HG03439 (cell line): ENCODE results near the gene COMMD3.

Experiments
- ATAC-seq: cut with Tn5 transposase; IDR thresholded peaks from one replicate; pipeline ENCODE4 v1.9.1; 2021; ENCODE audit warnings: mild to moderate bottlenecking, moderate library complexity; ENCODE audit not compliant: unreplicated experiment

COMMD3 gene

DNA sequence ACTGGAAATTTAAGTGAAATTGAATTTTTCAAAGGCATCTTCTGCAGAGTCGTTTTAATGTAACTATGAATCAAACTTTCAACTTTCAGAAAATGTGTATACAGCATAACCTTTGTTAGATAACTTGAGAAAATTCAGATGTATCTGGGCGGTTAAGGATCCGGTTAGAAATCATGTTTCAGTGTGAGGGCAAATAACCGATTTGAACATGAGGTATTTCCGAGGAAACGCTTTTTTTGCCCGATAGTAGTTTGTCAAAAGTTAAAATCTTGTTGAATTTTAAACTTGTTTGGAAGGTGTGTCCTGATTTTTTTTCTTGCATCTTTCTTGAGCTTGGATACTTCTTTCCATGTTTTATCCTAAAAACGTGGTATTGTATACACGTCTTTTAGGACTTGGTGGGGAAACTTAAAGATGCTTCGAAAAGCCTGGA is 3.4 kb downstream of the COMMD3 start:
- no peak for ATAC-seq

DNA sequence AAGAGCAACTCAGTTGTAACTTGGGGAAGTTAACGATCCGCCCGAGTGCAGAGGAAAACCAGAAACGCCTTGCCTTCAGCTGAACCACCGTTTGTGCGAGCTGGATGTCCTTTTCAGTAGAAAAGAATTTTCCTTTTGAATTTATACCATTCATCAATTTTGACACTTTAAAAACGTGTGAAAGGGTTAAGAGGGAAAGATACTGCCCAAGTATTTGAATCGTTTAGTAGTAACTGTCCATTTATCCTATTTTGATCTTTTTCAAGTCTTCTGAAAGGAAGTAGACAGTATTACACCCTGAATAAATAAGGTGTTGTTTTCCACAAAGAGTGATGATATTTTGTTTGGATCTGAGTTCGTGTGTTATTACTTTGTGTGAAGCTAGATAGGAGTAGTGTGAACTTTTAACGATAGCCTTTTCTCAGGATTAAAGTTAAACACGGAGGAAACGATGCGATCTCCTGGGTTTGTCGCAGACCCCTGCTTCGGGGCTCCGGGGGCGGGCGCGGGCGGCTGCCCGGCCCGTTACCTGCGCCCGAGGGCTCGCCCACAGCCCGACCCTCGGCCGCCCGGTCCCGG is 3.9 kb downstream of the COMMD3 start:
- no peak for ATAC-seq

DNA sequence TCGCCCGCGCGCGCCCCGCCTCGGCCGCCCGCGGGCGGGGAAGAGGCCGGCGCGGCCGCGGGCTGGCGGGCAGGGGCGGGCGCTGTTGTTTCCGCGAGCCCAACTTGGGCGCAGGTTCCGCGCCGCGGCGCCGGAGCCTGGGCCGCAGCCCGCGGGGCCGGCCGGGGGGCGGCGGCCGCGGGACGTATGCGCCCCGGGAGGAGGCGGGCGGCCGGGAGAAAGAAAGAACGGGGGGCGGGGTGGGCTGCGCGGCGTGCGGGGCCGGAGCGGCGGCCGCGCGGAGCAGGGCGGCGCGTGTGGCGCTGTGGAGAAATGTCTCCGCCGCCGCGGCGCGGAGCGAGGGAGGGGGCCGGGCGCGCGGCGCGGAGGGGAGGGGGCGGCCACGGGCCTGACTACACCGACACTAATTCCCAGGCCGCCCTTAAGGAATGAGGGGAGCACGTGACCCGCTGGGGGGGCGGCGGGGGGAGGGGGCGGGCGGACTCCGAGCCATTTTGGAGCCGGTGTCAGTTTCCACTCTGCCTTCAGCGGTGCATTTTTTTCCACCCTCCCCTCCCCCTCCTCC is 4.5 kb downstream of the COMMD3 start, which contains the start of gene BMI1:
Gene BMI1 (plus strand): TSS at position 509 of the 565 bp plus-strand sequence. CDS start 5,351 bp downstream, outside the sequence.
- peak; percentile 12 for ATAC-seq

DNA sequence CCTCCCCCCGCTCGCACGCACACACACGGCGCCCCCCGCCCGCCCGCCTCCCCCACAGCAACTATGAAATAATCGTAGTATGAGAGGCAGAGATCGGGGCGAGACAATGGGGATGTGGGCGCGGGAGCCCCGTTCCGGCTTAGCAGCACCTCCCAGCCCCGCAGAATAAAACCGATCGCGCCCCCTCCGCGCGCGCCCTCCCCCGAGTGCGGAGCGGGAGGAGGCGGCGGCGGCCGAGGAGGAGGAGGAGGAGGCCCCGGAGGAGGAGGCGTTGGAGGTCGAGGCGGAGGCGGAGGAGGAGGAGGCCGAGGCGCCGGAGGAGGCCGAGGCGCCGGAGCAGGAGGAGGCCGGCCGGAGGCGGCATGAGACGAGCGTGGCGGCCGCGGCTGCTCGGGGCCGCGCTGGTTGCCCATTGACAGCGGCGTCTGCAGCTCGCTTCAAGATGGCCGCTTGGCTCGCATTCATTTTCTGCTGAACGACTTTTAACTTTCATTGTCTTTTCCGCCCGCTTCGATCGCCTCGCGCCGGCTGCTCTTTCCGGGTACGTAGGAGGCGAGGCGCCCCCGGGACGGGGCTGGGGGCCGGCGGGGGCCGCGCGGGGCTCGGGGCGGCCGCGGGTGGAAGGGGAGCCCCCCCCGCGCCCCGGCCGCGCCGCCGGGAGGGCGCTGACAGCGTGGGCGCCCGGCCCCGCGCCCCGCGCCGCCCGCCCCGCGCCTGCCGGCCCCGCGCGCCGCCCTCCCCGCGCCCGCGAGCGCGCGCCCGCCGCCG is 5.2 kb downstream of the COMMD3 start:
- ATAC-seq: no peak

DNA sequence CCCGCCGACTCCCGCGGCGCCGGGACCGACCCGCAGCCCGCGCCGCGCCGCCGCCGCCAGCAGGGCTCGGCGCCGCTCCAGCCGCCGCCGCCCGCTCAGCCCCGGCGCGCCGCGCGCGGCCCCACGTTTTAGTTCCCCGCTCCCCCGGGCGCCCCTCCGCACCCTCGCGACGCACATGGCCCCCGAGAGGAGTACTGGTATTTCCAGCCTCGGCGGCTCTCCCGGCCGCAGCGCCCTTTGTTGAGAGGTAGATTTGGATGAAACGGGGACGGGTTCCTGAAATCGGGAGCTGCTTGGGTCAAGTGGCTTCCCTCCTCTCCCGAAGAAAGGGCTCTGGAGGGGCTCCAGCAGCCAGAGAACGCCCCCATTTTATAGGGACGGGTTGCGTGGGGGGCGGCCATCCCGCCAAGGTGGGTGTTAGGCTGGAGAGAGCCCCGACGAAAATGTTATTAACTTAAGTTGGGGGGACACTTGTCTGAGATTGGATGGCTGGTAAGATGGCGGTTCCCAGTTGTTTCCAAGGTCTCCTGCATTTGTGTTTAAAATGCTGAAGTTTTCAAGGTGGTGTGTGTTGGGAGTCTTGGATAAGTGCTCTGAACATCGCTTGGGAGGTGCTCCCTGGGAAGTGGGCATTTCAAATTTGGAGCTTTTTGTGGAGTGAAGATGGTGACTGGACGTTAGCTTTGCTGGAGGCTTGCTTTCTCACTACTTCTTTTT is 5.9 kb downstream of the COMMD3 start:
- no peak for ATAC-seq

DNA sequence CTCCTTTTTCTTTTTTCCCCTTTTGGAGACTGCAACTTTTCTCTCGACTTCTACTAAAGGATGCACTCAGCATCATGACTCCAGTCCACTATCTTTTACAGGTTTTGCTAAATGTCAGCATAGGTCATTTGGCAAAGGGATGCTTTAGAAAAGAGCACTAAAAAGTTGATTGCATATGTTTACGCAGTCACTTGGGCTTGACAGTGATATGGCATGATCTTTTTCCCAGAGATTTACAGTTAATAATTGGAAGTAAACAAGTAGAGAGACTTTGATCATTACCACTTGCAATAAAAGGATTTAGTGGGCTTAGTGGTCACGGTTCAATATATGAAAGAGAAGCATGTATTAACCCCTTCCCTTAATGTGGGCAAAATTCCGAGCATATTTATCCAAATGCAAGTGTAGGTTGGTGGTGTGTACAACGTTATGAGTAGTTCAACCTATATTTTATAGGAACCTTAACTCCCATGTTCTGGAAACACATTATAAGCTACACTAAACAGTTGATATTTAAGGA is 6.5 kb downstream of the COMMD3 start:
- ATAC-seq: no peak

DNA sequence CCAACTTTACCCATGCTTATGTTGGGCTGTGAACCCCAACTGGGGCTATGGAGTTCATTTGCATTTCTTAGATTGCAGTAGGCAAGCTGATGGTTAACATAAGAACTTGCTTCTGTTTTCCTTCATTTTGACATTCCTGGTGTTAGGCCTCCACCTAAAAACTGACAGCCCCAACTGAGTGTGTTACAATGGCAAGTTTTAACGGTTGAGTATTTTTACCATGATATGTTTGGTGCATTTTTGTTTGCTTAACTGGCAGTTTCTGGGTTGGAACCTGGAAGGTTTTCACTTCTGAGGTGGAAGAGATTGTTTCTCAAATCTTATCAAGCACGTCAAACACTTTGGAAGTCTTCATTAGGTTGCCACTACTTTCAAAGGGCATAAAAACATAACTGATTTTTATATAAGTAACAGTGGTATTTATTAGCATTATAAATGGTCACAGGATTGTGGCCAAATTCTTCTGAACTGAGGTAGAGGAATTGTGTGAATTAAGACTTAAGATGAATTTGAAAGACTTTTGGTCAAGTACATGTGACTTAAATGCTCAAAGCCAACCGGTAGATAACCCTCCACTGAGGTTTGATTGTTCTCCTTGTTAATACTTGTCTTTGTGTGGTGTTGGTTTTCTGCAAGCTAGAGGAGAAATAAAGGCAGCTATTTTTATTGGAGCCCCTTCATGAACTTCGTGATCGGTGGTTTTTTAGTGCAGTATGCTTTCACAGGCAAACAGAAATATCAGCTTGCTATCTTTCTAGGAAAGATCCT is 7.5 kb downstream of the COMMD3 start:
- ATAC-seq: no peak

DNA sequence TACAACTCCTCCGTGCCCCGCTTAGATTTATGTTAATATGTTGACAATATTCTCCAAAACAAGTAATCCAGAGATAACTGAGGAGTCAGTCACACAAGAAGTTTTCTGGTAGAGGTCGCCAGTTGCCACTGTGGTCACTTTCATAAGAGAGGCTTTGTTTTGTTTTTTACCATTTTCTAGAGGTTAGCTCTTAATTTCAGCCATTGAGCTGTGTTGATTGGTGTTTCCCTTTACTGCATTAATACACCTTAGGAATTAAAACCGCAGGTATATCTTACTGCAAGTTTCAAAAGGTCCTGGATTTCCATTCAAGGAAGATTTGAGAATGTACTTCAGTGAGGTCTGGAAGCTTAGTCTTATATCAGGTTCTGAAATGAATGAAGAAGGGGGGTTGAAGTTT is 8.2 kb downstream of the COMMD3 start:
- no peak for ATAC-seq

DNA sequence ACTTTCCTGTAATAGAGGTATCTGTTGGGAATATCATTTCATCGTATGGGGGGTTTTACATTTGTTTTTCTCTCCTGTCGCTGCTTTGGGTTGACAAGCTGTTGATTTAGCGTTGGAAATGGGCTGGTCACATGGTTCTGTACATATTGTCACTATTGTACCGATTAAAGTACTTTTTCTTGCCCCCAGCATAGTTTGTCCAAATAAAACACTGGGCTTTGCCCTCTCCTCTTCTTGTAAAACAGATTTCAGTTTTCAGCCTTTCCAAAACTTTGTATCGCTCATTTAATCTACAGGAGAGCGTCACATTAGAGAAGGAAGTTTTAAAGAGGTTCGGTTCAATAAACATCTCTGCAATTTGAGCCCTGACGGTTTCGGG is 8.7 kb downstream of the COMMD3 start:
- no peak for ATAC-seq

DNA sequence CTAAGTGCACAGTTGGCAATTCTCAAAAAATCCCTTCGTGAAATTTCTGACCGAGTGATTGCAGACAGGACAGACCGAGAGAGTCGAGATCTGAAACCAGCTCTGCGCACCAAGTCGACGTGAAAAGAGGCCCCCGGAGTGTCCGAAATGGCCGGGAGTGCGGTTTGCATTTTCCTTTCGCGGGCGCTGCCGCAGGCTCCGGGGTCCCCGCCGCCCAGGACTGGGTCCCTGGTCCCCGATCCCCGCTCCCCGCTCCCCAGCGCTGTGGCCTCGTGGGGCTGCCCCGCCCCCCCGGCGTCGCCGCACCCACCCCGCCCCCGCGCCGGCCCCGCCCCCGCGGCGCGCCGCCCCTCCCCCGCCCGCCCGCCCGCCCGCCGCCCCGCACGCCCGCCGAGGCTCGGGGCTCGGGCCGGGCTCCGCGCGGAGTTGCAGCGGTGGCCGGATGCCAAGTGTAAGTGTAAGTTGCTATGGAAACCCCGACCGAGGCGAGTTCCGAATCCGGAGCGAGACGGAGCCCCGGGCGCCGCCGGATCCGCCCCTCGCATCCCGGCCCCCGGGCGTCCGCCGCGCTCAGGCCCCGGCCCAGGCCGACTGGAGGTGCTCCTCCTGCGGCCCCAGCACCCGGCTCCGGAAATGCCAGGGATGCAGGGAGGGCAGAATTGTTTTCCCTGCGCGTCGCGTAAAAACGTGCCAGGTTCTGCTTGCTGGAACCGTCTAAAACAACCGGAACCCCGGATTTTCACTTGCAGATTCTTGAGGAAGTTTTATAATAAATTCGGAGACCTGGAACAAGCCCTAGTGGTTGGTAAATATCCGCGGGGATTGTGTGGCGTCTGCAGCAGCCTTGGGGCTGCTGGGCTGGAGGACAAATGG is 9.3 kb downstream of the COMMD3 start:
- peak; percentile 50 for ATAC-seq

DNA sequence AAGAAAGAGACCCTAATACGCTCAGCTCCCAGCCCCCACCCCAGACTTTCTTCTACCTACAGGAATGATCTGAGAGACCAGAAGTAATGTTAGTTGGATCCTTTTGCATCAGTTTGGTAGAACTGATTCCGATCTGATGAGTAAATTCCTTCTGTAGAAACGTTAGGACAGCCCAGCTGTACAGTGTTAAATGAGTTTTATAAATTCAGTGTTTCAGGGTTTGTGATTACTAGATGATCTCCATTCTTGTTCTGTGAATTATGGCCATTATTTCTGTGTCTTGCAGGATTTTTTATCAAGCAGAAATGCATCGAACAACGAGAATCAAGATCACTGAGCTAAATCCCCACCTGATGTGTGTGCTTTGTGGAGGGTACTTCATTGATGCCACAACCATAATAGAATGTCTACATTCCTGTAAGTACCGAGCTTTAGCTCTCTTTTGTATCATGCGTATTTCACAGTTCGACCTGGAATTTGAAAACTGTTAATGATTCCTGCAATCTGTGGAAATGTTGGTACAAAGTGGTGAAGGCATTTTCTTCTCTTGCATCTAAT is 10.0 kb downstream of the COMMD3 start:
- ATAC-seq: no peak

DNA sequence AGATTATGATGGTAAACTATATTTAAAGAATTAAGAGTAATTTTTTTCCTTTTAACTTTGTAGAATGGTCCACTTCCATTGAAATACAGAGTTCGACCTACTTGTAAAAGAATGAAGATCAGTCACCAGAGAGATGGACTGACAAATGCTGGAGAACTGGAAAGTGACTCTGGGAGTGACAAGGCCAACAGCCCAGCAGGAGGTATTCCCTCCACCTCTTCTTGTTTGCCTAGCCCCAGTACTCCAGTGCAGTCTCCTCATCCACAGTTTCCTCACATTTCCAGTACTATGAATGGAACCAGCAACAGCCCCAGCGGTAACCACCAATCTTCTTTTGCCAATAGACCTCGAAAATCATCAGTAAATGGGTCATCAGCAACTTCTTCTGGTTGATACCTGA is 13.0 kb downstream of the COMMD3 start:
- ATAC-seq: no peak

DNA sequence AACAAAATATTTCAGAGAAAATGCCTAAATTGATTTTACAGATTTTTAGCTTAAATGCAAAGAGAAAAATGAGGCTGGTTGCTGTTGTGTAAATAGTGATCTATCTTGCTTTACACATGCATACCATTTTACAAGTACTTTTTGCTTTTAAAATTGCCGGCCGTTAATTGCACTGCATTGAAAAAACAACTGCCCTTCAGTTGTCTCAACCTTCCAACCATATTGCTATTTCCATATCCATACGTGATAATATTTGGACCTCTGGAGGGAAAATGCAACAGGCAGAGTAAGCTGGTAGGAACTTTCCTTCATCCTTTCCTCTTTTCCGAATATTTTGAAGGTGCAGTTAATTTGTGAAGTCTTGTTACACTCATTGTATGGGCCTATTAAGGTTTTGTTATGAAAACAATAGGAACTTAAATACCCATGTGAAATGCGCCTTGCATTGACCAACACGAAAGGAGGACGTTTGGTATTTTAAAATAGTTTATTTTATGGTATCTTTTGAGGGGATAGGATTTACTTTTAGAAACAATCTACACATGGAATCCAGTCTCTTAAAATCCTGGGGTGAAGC is 16.0 kb downstream of the COMMD3 start:
- no peak for ATAC-seq

DNA sequence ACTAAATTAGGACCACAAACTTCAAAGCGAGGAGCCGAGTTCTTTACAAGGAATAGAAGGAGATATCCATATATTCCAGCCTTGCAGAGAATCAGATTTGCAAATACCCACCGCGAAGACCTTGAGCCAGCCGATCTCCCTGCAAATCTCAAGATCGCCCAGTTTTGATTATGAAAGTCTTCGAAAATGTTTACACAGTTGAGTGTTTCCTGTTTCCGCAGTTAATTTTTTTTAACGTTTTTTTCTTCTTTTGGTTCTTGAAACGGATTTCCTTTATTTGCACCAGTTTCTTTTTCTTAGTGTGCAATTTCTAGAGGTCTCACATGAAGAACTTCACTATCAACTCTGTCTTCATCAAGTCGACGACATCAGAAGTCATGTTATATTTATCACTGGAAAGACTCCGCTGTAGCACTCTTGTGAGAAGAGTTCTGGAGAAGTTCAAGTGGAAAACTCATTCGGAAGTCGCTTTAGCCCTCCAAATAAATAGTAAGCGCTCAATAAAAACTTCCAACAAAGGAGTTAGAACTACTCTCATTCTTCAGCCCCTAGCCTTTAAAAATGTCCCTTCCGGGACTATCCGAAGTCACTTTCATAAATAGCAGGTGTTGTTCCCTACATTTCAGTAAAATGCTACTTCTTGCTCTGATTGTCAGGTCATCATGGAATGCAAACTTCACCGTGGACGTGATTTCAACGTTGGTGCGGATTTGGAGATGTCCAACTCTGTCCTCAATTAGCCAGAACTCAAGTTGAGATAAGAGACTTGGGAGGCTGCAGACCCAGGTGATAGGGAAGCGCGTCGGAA is 17.2 kb downstream of the COMMD3 start:
- no peak for ATAC-seq

DNA sequence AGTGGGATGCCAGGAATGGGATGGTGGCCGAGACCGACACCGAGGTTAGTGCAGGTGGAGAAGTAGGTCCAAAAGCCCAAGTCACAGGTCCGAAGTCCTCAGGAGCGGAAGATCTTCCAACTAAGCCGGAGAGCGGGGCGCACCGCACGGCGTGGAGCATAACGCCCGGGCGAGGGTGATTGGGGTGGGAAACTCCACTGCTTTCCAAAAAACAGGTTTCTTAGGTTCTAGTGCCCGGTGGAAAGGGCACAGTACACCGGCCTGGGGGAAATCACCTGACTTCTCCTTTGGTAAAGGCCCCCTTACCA is 17.7 kb downstream of the COMMD3 start:
- no peak for ATAC-seq

DNA sequence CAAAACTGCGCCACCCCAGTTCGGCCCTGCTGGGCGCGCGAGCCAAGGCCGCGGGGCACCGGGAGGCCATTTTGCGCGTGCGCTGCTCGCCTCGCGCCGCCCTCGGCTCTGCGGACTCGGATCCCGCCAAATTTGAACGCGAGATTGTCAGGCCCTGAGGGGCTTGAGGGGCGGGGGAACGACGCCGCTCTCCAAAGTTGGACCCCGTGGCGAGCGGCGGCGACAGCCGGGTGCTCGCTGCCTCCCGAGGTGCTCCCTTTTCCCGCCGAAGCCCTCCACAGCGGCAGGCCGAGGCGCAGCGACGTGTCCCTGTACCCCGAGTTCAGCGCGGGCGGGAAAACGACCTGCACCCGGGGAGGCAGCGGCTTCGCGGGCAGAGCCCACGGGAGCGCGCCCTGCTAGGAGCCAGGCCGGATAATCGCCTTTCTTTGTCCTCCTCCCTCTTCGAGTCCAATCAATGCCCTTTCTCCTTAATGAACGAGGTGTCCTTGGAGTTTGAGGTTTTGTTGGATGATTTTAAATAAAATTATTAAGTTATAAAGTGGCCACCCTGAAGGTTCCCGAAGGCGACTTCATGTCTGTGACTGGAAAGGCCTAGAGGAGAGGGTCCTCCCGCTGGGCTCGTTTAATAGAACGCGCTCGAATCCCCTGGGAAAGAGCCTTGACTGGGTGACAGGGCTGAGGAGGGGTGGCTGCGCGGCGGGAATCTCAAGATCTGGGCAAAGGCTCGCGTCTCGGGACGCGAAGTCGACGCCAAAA is 18.4 kb downstream of the COMMD3 start:
- ATAC-seq: no peak

DNA sequence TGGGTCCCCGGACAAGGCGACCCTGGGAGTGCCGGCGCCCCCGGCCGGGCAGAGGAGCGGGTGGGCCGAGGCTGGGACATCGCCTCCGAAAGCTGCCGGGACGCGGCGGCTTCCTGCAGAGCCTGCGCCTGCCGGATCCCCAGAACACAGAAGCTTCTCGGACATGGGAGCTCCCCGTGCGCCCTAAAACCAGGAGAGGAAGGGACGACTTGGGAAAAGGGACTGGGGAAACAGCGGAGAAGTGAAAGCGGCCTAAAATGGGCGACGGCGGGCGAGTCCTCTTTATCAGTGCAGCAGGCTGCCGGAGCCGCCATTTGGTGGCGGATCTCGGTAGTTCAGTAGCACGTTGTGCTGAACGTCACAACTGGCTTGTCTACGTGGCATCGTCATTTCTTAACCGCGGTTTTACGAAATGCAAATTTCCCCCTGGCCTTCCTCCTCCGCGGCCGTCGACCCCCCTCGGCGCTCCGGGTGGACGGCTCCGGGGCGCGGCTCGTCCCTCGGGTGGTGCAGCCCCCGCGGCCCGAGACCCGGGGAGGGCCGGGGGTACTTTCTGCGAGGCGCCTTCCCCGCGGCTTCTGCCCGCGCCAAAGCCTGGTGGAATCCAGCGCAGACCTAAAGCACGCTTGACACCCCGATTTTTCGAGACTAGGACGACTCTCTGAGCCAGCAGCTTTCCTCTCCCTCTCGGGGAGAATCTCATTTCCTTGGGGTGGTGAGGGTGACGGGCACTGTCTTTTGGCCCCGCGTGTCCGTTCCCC is 19.2 kb downstream of the COMMD3 start:
- peak; percentile 53 for ATAC-seq
